OCI-LY7 (cell line): ENCODE measurements around the gene MMP24OS. TPM values are rescaled to one million over a fixed set of nuclear protein-coding genes. Genes with fewer than 3 reads are reported as not detected.

ENCODE experiments used
- Bru-seq: library from RNA; stranded (reverse); fragments of 400-500 nt; gene quantifications from one replicate; lab custom pipeline; 2021; lab: Mats Ljungman, UMichigan
- BruChase-seq, 2 experiments: library from RNA; stranded (reverse); fragments of 400-500 nt; gene quantifications; one replicate each; lab custom pipeline; 2021; lab: Mats Ljungman, UMichigan
- BruUV-seq: library from RNA; stranded (reverse); fragments of 400-500 nt; replicated peaks from 2 replicates; lab custom pipeline; 2021; lab: Mats Ljungman, UMichigan
- CTCF ChIA-PET: fragments of 300-600 bp; sonication (Branson Sonifier 250); formaldehyde crosslinking; loops from one replicate; lab custom pipeline; 2022; ENCODE audit warnings: antibody characterized with exemption; ENCODE audit not compliant: unreplicated experiment; lab: Charles Lee
- POLR2A ChIA-PET: fragments of 300-600 bp; sonication (Branson Sonifier 250); formaldehyde crosslinking; loops from one replicate; lab custom pipeline; 2022; ENCODE audit warnings: antibody characterized with exemption; lab: Charles Lee
- DNase-seq: peaks from one replicate; pipeline ENCODE4 v3.0.0-alpha.2; 2015; ENCODE audit warnings: low spot score
- H2AFZ ChIP-seq: fragments of 200-600 bp; sonication (generic), shearing (Covaris generic); 2 replicates; pipeline ENCODE4 v1.6.1; 2014; ENCODE audit warnings: mild to moderate bottlenecking, antibody characterized with exemption, low read length, moderate library complexity
- H3K27ac ChIP-seq: fragments of 200-600 bp; sonication (generic); 2 replicates; pipeline ENCODE4 v1.5.1; 2014; ENCODE audit warnings: mixed run types, low read depth, mild to moderate bottlenecking, moderate library complexity, low read length, inconsistent platforms; ENCODE audit not compliant: poor library complexity, severe bottlenecking
- H3K36me3 ChIP-seq: fragments of 200-600 bp; sonication (generic); 2 replicates; pipeline ENCODE4 v1.6.1; 2014; ENCODE audit warnings: mild to moderate bottlenecking, antibody characterized with exemption, low read length, moderate library complexity, mixed read lengths; ENCODE audit not compliant: insufficient read depth
- H3K4me1 ChIP-seq: fragments of 200-600 bp; sonication (generic); 2 replicates; pipeline ENCODE4 v1.5.1; 2014; ENCODE audit warnings: mild to moderate bottlenecking, low read length; ENCODE audit not compliant: insufficient read depth, poor library complexity, severe bottlenecking
- H3K4me2 ChIP-seq: fragments of 200-600 bp; sonication (generic); 2 replicates; pipeline ENCODE4 v1.6.1; 2014; ENCODE audit warnings: mild to moderate bottlenecking, low read length
- H3K4me3 ChIP-seq: fragments of 200-600 bp; sonication (generic); 2 replicates; pipeline ENCODE4 v1.5.1; 2014; ENCODE audit warnings: mild to moderate bottlenecking, low read depth, low read length; ENCODE audit not compliant: poor library complexity, severe bottlenecking
- H3K79me2 ChIP-seq: fragments of 200-600 bp; sonication (generic); 2 replicates; pipeline ENCODE4 v1.6.1; 2016; ENCODE audit warnings: low read depth, mild to moderate bottlenecking, low read length, moderate library complexity, mixed read lengths; ENCODE audit not compliant: insufficient read depth
- H3K9me2 ChIP-seq: fragments of 200-600 bp; sonication (generic); 2 replicates; pipeline ENCODE4 v1.6.1; 2016; ENCODE audit warnings: mild to moderate bottlenecking, low read length, mixed read lengths; ENCODE audit not compliant: insufficient read depth
- H3K9me3 ChIP-seq: fragments of 200-600 bp; sonication (generic); 2 replicates; pipeline ENCODE4 v1.6.1; 2014; ENCODE audit warnings: mild to moderate bottlenecking, mixed run types, low read length, mixed read lengths
- H4K20me1 ChIP-seq: fragments of 200-600 bp; sonication (generic); 2 replicates; pipeline ENCODE4 v1.6.1; 2014; ENCODE audit warnings: mild to moderate bottlenecking, antibody characterized with exemption, low read length, moderate library complexity, mixed read lengths; ENCODE audit not compliant: insufficient read depth
- EZH2phosphoT487 ChIP-seq: fragments of 200-600 bp; sonication (generic); IDR thresholded peaks from 2 replicates; pipeline ENCODE4 v1.6.1; 2018; ENCODE audit warnings: low read depth, borderline replicate concordance, mild to moderate bottlenecking, mixed run types, antibody characterized with exemption, low read length, moderate library complexity, mixed read lengths
- intact Hi-C: fragments of 100-400 bp; cut with micrococcal nuclease; formaldehyde crosslinking; loops from one replicate; pipeline ENCODE4 v1.10.0; 2022; ENCODE audit not compliant: unreplicated experiment
- long read RNA-seq: library from polyadenylated mRNA; stranded (forward); transcript quantifications from one replicate; pipeline ENCODE4 v2.0.0, GENCODE V29; 2022
- total RNA-seq, 2 experiments: library from RNA; depleted of rRNA in 1 of 2; stranded (reverse); fragments of >200 nt in 1 of 2; shearing (Covaris generic) in 1 of 2; gene quantifications; 2 replicates each; pipeline ENCODE4 v1.2.3, GENCODE V29; 2014 to 2022
- TF ChIP-seq, protein P1 (sequence below): fragments of 200-600 bp; sonication (generic); conservative IDR thresholded peaks from 2 replicates; pipeline ENCODE4 v1.5.1; 2014; ENCODE audit warnings: mild to moderate bottlenecking, antibody characterized with exemption, low read length, moderate library complexity, mixed read lengths

MMP24OS gene
- total RNA-seq (2014; rRNA removed; shearing (Covaris generic)) (13.2 and 14.8 TPM in 2 replicates), total RNA-seq (2022) (44.6 and 48.5 TPM in 2 replicates), Bru-seq, nascent RNA (percentile 59 among the genes with signal in this experiment), BruChase-seq, experiment 1, labeled RNA remaining after a 6-hour chase (percentile 68 among the genes with signal in this experiment), BruChase-seq, experiment 2, labeled RNA remaining after a 2-hour chase (percentile 57 among the genes with signal in this experiment)
- long read RNA-seq, transcript MMP24OS-209 (2 exons, 712 nt): minor isoform, 5 of 20 reads
- long read RNA-seq, transcript MMP24OS-201 (2 exons, 867 nt): major isoform, 10 of 20 reads
- long read RNA-seq, partial matches to known transcripts: 1 of 20 reads
- long read RNA-seq, other reads (novel, unspliced or antisense): 2 of 20 reads

DNA sequence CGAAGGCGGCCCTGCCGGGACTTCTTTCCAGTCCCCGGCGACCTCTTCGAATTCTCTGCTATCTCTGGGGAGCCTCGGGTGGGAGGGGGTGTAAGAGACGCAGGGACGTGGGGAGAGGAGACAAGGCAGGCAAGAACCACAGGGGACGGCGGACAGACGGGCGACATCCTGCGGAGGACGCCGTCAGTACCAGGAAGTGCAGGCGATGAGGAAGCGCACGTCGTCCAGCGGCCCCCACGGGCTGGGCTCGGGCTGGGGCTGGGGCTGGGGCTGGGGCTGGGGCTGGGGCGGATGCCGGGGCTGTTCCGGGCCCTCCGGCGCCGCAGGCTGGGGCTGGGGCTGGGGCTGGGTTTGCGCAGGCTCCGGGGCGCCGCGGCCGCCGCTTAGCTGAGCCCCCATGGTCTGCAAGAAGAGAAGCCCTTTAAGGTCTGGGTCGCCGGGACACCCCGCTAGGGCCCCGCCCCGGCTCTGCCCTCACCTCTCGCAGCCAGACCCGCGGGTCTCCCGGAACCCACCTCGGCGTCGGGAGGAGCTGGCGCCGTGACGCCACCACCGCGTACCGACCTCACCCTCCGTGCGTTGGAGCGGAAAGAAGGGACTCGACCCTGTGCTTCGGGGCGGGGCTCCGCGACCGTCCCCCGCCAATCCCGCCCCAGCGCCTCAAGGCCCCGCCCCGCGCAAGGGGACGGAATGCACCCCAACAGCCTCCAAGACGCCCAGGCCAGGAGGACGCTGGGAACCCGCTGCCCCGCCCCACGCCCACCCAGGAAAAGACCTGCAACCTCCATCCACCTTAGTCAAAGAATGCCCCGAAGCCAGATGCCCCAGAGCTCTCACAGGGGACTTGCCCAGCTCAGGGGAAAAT, at the start of gene MMP24OS:
MMP24OS (minus strand) TSS at position 592 of the 865 bp plus-strand sequence; CDS start at position 399, 193 bp downstream.
- ChIA-PET POLR2A (interaction anchor here (0.6 to 1.2 kb wide), 3 partner anchors 11 to 326 kb away, joined by 3 read pairs; no protein-coding TSS in a partner anchor), CTCF (interaction anchor here (0.5 to 0.6 kb wide), 2 partner anchors 322 to 465 kb away, joined by 3 to 5 read pairs; no protein-coding TSS in a partner anchor)
- intact Hi-C loops: loop anchor here (10.0 kb wide), 1 partner anchor 403 kb away; the partner anchor contains the start of genes ACSS2 and GGT7
- no peaks in the 10 kb centered on the region for H4K20me1 ChIP-seq
- H3K79me2 ChIP-seq: peaks cover 20% of the 10 kb centered on the region
- H3K36me3 ChIP-seq: peaks cover 58% of the 10 kb centered on the region
- H3K4me2 ChIP-seq: peak within 1 kb of the TSS; percentile 99
- peak within 1 kb of the TSS; percentile 72 for H3K27ac ChIP-seq
- peak within 1 kb of the TSS; percentile 77 for H3K4me3 ChIP-seq
- TF ChIP-seq, protein P1, sequence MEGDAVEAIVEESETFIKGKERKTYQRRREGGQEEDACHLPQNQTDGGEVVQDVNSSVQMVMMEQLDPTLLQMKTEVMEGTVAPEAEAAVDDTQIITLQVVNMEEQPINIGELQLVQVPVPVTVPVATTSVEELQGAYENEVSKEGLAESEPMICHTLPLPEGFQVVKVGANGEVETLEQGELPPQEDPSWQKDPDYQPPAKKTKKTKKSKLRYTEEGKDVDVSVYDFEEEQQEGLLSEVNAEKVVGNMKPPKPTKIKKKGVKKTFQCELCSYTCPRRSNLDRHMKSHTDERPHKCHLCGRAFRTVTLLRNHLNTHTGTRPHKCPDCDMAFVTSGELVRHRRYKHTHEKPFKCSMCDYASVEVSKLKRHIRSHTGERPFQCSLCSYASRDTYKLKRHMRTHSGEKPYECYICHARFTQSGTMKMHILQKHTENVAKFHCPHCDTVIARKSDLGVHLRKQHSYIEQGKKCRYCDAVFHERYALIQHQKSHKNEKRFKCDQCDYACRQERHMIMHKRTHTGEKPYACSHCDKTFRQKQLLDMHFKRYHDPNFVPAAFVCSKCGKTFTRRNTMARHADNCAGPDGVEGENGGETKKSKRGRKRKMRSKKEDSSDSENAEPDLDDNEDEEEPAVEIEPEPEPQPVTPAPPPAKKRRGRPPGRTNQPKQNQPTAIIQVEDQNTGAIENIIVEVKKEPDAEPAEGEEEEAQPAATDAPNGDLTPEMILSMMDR: peak; percentile 52
- TF ChIP-seq EZH2phosphoT487: no peak
- H3K4me1 ChIP-seq: peaks cover 16% of the 10 kb centered on the region
- peak within 1 kb of the TSS; percentile 34; the same call in 1 of the 2 replicates for H2AFZ ChIP-seq
- no TSS peak for BruUV-seq
- peak; percentile 93 for DNase-seq
- no peaks in the 10 kb centered on the region for H3K9me2 ChIP-seq
- no peaks in the 10 kb centered on the region for H3K9me3 ChIP-seq

DNA sequence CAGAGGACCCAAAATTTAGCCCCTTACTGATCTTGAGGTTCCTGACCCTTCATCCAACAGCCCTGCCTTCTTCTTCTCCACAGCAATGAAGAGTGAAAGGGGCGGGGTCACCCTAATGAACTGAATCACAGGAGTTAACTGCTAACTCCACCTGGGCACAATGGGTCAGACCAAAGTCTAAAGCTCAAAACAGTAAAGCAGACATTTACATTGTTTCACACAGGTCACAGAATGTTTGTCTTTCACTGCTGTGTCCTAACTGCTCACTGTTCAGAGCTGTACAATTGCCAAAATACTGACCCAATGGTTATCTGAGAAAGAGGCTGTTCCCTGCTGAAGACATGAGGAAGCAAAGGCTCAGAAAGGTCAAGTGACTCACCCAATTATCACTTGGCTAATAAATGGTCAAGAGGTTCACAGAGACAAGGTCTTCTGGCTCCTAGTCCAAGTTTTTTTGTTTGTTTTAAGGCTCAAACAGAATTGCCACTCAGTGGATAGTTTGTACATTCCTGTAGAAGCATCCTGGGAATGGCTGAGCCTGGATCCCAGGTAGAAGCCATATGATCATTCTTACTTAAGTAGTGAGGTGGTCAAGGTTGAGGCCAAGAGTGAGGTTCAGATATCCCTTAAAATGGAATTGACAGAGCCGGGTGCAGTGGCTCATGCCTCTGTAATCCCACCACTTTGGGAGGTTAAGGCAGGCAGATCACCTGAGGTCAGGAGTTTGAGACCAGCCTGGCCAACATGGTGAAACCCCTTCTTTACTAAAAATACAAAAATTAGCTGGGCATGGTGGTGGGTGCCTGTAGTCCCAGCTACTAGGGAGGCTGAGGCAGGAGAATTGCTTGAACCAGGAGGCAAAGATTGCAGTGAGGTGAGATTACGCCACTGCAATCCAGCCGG, 49.4 kb upstream of the MMP24OS start:
- Histone ChIP-seq H3K4me1 (no peaks in the 10 kb centered on the region), H3K4me3 (no peak overlapping the region), H3K36me3 (0 out of 2 replicates have a peak, but pooled peaks cover 5% of the 10 kb centered on the region), H3K9me2 (no peaks in the 10 kb centered on the region), H2AFZ (no peak overlapping the region), H3K79me2 (no peaks in the 10 kb centered on the region), H3K27ac (no peak overlapping the region), H4K20me1 (no peaks in the 10 kb centered on the region), H3K9me3 (no peaks in the 10 kb centered on the region), H3K4me2 (no peak overlapping the region)
- ChIA-PET CTCF (no interaction called here), POLR2A (interaction anchor here (0.7 kb wide), 1 partner anchor 27 kb away, joined by 5 read pairs; no protein-coding TSS in a partner anchor)
- DNase-seq: no peak
- intact Hi-C loops: no loop called here
- no TSS peak for BruUV-seq
- TF ChIP-seq EZH2phosphoT487: no peak
- TF ChIP-seq, protein P1: no peak
